Cardiac muscle cell (in vitro differentiated cells and primary cell): ENCODE data around the gene CTIF. TPM values are rescaled to one million over a fixed set of nuclear protein-coding genes. Genes with fewer than 3 reads are reported as not detected.

Experiments used
- DNase-seq, 2 donors: peaks; one replicate each; pipeline versions ENCODE4 v3.0.0 to v3.0.0-alpha.2; 2010 to 2017; ENCODE audit warnings: low read depth in 1 of 2, low spot score in 1 of 2
- H3K27ac ChIP-seq: fragments of 200-600 bp; sonication (generic); 2 replicates; pipeline ENCODE4 v1.5.1; 2016
- H3K27me3 ChIP-seq: fragments of 200-600 bp; sonication (generic); 2 replicates; pipeline ENCODE4 v1.6.0; 2016; ENCODE audit warnings: control low read depth
- H3K36me3 ChIP-seq: fragments of 200-600 bp; sonication (generic); 2 replicates; pipeline ENCODE4 v1.5.1; 2016; ENCODE audit warnings: control low read depth
- H3K4me1 ChIP-seq: fragments of 200-600 bp; sonication (generic); 2 replicates; pipeline ENCODE4 v1.8.1; 2017; ENCODE audit warnings: low read depth, mild to moderate bottlenecking, mixed run types
- H3K4me3 ChIP-seq: fragments of 200-600 bp; sonication (generic); 2 replicates; pipeline ENCODE4 v1.5.1; 2016; ENCODE audit warnings: mild to moderate bottlenecking
- H3K9me3 ChIP-seq: fragments of 200-600 bp; sonication (generic); 2 replicates; pipeline ENCODE4 v1.5.1; 2017; ENCODE audit warnings: low read depth, mild to moderate bottlenecking, control low read depth
- CTCF ChIP-seq: IDR thresholded peaks from 2 replicates; pipeline ENCODE4 v1.5.1; 2012; ENCODE audit warnings: low read depth, mild to moderate bottlenecking, low read length
- polyA plus RNA-seq: library from polyadenylated mRNA; unstranded; fragments of >200 nt; fragmentation: Nextera tagmentation; extraction: Ambion mirVana; gene quantifications from 2 replicates; pipeline ENCODE4 v1.2.1, GENCODE V29; 2016
- total RNA-seq: library from RNA; depleted of rRNA; stranded (reverse); fragments of >200 nt; gene quantifications from 2 replicates; pipeline ENCODE4 v1.2.3, GENCODE V29; 2016

Gene CTIF
- total and polyA plus RNA-seq, 2 experiments from 2014 or later = 16.5 to 22.0 TPM

- Histone ChIP-seq H3K4me1 (peaks cover 12% of the 10 kb centered on the region), H3K36me3 (no peaks in the 10 kb centered on the region), H3K27ac (no peak overlapping the region), H3K9me3 (no peaks in the 10 kb centered on the region), H3K27me3 (no peaks in the 10 kb centered on the region), H3K4me3 (no peak overlapping the region)
- TF ChIP-seq CTCF = no peak
- DNase-seq = no peak
Measured at GRCh38 chr18:48659188-48660009, 120.6 kb downstream of the CTIF start.

- Histone ChIP-seq H3K27me3 (no peaks in the 10 kb centered on the region), H3K36me3 (no peaks in the 10 kb centered on the region), H3K9me3 (no peaks in the 10 kb centered on the region), H3K4me3 (no peak overlapping the region), H3K27ac (no peak overlapping the region), H3K4me1 (peaks cover 12% of the 10 kb centered on the region)
- TF ChIP-seq CTCF = no peak
- DNase-seq = no peak
Measured at GRCh38 chr18:48660346-48661228, 121.8 kb downstream of the CTIF start.

- H3K27me3 ChIP-seq = no peaks in the 10 kb centered on the region
- DNase-seq = no peak
- H3K4me1 ChIP-seq = peaks cover 12% of the 10 kb centered on the region
- no peaks in the 10 kb centered on the region for H3K36me3 ChIP-seq
- H3K9me3 ChIP-seq = no peaks in the 10 kb centered on the region
- TF ChIP-seq CTCF = no peak
- H3K27ac ChIP-seq = no peak overlapping the region
- no peak overlapping the region for H3K4me3 ChIP-seq
Measured at GRCh38 chr18:48661421-48661820, 122.6 kb downstream of the CTIF start.

- no peaks in the 10 kb centered on the region for H3K27me3 ChIP-seq
- peak; percentile 58 to 77 for DNase-seq
- no peak overlapping the region for H3K4me3 ChIP-seq
- H3K9me3 ChIP-seq = no peaks in the 10 kb centered on the region
- H3K27ac ChIP-seq = peak overlapping the region; percentile 56
- H3K36me3 ChIP-seq = no peaks in the 10 kb centered on the region
- H3K4me1 ChIP-seq = peaks cover 12% of the 10 kb centered on the region
- no peak for TF ChIP-seq CTCF
Measured at GRCh38 chr18:48662011-48662661, 123.3 kb downstream of the CTIF start.

- no peak for TF ChIP-seq CTCF
- DNase-seq = no peak
- Histone ChIP-seq H3K27me3 (no peaks in the 10 kb centered on the region), H3K27ac (no peak overlapping the region), H3K4me1 (peaks cover 12% of the 10 kb centered on the region), H3K36me3 (no peaks in the 10 kb centered on the region), H3K4me3 (no peak overlapping the region), H3K9me3 (no peaks in the 10 kb centered on the region)
Measured at GRCh38 chr18:48663096-48663930, 124.5 kb downstream of the CTIF start.
